H1 (cell line): ENCODE results near the gene PLXDC2. TPM values are rescaled to one million over a fixed set of nuclear protein-coding genes. Genes with fewer than 3 reads are reported as not detected.

ENCODE experiments used
- CTCF ChIA-PET: fragments of 300-600 bp; sonication (Branson Sonifier 250); formaldehyde crosslinking; loops from one replicate; lab custom pipeline; 2021; ENCODE audit not compliant: partially characterized antibody; lab: Charles Lee
- POLR2A ChIA-PET: fragments of 300-600 bp; sonication (Branson Sonifier 250); formaldehyde crosslinking; loops from one replicate; lab custom pipeline; 2021; ENCODE audit warnings: inconsistent platforms; ENCODE audit not compliant: partially characterized antibody; lab: Charles Lee
- DNase-seq, 2 experiments: peaks; one replicate each; pipeline versions ENCODE4 v3.0.0 to v3.0.0-alpha.2; 2010 to 2022; ENCODE audit warnings: low spot score in 2 of 2, low read depth in 1 of 2, mixed read lengths in 1 of 2
- FAIRE-seq: peaks from 2 replicates; lab custom pipeline; 2011; peaks lifted over from hg19 to GRCh38; lab: Jason Lieb, UNC
- H2AFZ ChIP-seq: 2 replicates; pipeline ENCODE4 v1.8.1; 2012; ENCODE audit warnings: low read length, inconsistent platforms
- H2AK5ac ChIP-seq: 2 replicates; pipeline ENCODE4 v1.6.1; 2013; ENCODE audit warnings: low read depth, low read length
- H2BK120ac ChIP-seq: replicated peaks from 2 replicates; pipeline ENCODE3; 2013; ENCODE audit warnings: low read depth, low read length, inconsistent platforms
- H2BK12ac ChIP-seq: 2 replicates; pipeline ENCODE4 v1.6.1; 2013; ENCODE audit warnings: low read depth, low read length
- H2BK15ac ChIP-seq: 2 replicates; pipeline ENCODE4 v1.6.1; 2013; ENCODE audit warnings: low read length
- H2BK20ac ChIP-seq: 2 replicates; pipeline ENCODE4 v1.6.1; 2013; ENCODE audit warnings: low read length
- H2BK5ac ChIP-seq: 2 replicates; pipeline ENCODE4 v1.6.1; 2013; ENCODE audit warnings: low read depth, low read length
- H3K14ac ChIP-seq: 2 replicates; pipeline ENCODE4 v1.6.1; 2013; ENCODE audit warnings: inconsistent platforms; ENCODE audit not compliant: insufficient read length
- H3K18ac ChIP-seq: 2 replicates; pipeline ENCODE4 v1.6.1; 2013; ENCODE audit warnings: low read length; ENCODE audit errors: extremely low read depth
- H3K23ac ChIP-seq: 2 replicates; pipeline ENCODE4 v1.6.1; 2013; ENCODE audit warnings: inconsistent platforms; ENCODE audit not compliant: insufficient read length
- H3K23me2 ChIP-seq: 2 replicates; pipeline ENCODE4 v1.6.1; 2013; ENCODE audit warnings: low read depth, low read length
- H3K27ac ChIP-seq: 2 replicates; pipeline ENCODE4 v1.6.1; 2011; ENCODE audit warnings: low read depth, low read length, inconsistent platforms
- H3K27me3 ChIP-seq, 4 experiments: replicated peaks in 1 of 4; 1 replicate in 1 of 4; 2 replicates in 3 of 4; pipeline versions ENCODE4 v1.6.1 to v1.8.1; 2011 to 2013; ENCODE audit warnings: low read length in 3 of 4, mild to moderate bottlenecking in 3 of 4, inconsistent platforms in 2 of 4, mixed read lengths in 2 of 4, moderate library complexity in 1 of 4; ENCODE audit not compliant: control insufficient read depth in 3 of 4, insufficient read depth in 3 of 4; ENCODE audit errors: extremely low read depth in 1 of 4
- H3K36me3 ChIP-seq, 4 experiments: 2 replicates each; pipeline versions ENCODE4 v1.6.1 to v1.8.1; 2011 to 2013; ENCODE audit warnings: mild to moderate bottlenecking in 4 of 4, low read length in 3 of 4, moderate library complexity in 2 of 4, control low read depth in 1 of 4, inconsistent platforms in 1 of 4; ENCODE audit not compliant: insufficient read depth in 4 of 4, control insufficient read depth in 2 of 4
- H3K4ac ChIP-seq: replicated peaks from 2 replicates; pipeline ENCODE3; 2013; ENCODE audit warnings: low read length, low read depth, mixed read lengths, inconsistent platforms; ENCODE audit not compliant: insufficient read length
- H3K4me1 ChIP-seq, 4 experiments: replicated peaks in 1 of 4; 1 replicate in 1 of 4; 2 replicates in 3 of 4; pipeline versions ENCODE4 v1.6.1 to v1.8.1; 2011 to 2013; ENCODE audit warnings: low read length in 3 of 4, inconsistent platforms in 2 of 4, mixed read lengths in 1 of 4; ENCODE audit not compliant: insufficient read depth in 4 of 4, control insufficient read depth in 3 of 4
- H3K4me2 ChIP-seq, 2 experiments: 2 replicates each; pipeline versions ENCODE4 v1.6.1 to v1.8.1; 2011 to 2013; ENCODE audit warnings: low read depth in 2 of 2, low read length in 2 of 2, control low read depth in 1 of 2, inconsistent platforms in 1 of 2, mild to moderate bottlenecking in 1 of 2; ENCODE audit not compliant: insufficient read depth in 1 of 2
- H3K4me3 ChIP-seq, 4 experiments: fragments of 200-600, 300-600 bp in 1 of 4; sonication (generic), shearing (Covaris generic), sonication (Bioruptor Twin) in 1 of 4; 2 replicates each; pipeline versions ENCODE4 v1.5.1 to v1.8.1; 2011 to 2016; ENCODE audit warnings: low read length in 4 of 4, low read depth in 3 of 4, control low read depth in 2 of 4, inconsistent platforms in 2 of 4, mild to moderate bottlenecking in 2 of 4, mixed read lengths in 1 of 4, moderate library complexity in 1 of 4; ENCODE audit not compliant: insufficient read depth in 2 of 4; ENCODE audit errors: extremely low read depth in 1 of 4
- H3K56ac ChIP-seq: replicated peaks from 2 replicates; pipeline ENCODE3; 2013; ENCODE audit warnings: low read depth, mild to moderate bottlenecking, mixed read lengths, low read length, inconsistent platforms; ENCODE audit not compliant: insufficient read length
- H3K79me1 ChIP-seq: 2 replicates; pipeline ENCODE4 v1.6.1; 2013; ENCODE audit warnings: low read depth, low read length, control low read depth
- H3K79me2 ChIP-seq, 2 experiments: 2 replicates each; pipeline versions ENCODE4 v1.6.1 to v1.8.1; 2012 to 2013; ENCODE audit warnings: low read length in 2 of 2, mild to moderate bottlenecking in 2 of 2, inconsistent platforms in 1 of 2; ENCODE audit not compliant: insufficient read depth in 2 of 2, control insufficient read depth in 1 of 2
- H3K9ac ChIP-seq, 4 experiments: replicated peaks in 1 of 4; 1 replicate in 1 of 4; 2 replicates in 3 of 4; pipeline versions ENCODE4 v1.6.1 to v1.8.1; 2011 to 2013; ENCODE audit warnings: low read depth in 3 of 4, low read length in 3 of 4, control low read depth in 2 of 4, mild to moderate bottlenecking in 2 of 4, moderate library complexity in 2 of 4, inconsistent platforms in 1 of 4; ENCODE audit errors: extremely low read depth in 1 of 4
- H3K9me3 ChIP-seq, 2 experiments: 2 replicates each; pipeline versions ENCODE4 v1.6.1 to v1.8.1; 2012 to 2013; ENCODE audit warnings: mild to moderate bottlenecking in 2 of 2, moderate library complexity in 2 of 2, control low read depth in 1 of 2, inconsistent platforms in 1 of 2, low read depth in 1 of 2, low read length in 1 of 2, mixed read lengths in 1 of 2; ENCODE audit not compliant: insufficient read depth in 2 of 2
- H4K20me1 ChIP-seq, 2 experiments: replicated peaks in 1 of 2; 2 replicates each; pipeline versions ENCODE3 to v1.8.1; 2011 to 2013; ENCODE audit warnings: inconsistent platforms in 2 of 2, low read length in 2 of 2, mild to moderate bottlenecking in 1 of 2; ENCODE audit not compliant: insufficient read depth in 2 of 2, control insufficient read depth in 1 of 2
- H4K5ac ChIP-seq: 2 replicates; pipeline ENCODE4 v1.6.1; 2013; ENCODE audit warnings: low read length, low read depth, mixed read lengths, inconsistent platforms; ENCODE audit not compliant: insufficient read length
- H4K8ac ChIP-seq: 2 replicates; pipeline ENCODE4 v1.8.0; 2013; ENCODE audit warnings: mild to moderate bottlenecking, moderate library complexity, low read length, inconsistent platforms; ENCODE audit not compliant: insufficient read depth; ENCODE audit errors: extremely low read depth
- H4K91ac ChIP-seq: replicated peaks from 2 replicates; pipeline ENCODE3; 2013; ENCODE audit warnings: low read length, mixed read lengths, inconsistent platforms; ENCODE audit not compliant: insufficient read length
- ASH2L ChIP-seq: fragments of 200-600, 300-600 bp; sonication (generic); IDR thresholded peaks from one replicate; pipeline ENCODE4 v1.7.1; 2017; ENCODE audit warnings: low read length
- CTBP2 ChIP-seq: IDR thresholded peaks from 2 replicates; pipeline ENCODE4 v1.7.0; 2011; ENCODE audit warnings: borderline replicate concordance, mild to moderate bottlenecking, moderate library complexity, mixed read lengths, low read length; ENCODE audit not compliant: insufficient read depth, insufficient read length
- GABPA ChIP-seq: IDR thresholded peaks from 2 replicates; pipeline ENCODE4 v1.6.1; 2011; ENCODE audit warnings: mild to moderate bottlenecking, low read length, moderate library complexity, borderline replicate concordance; ENCODE audit not compliant: insufficient read depth
- HDAC6 ChIP-seq: IDR thresholded peaks from one replicate; pipeline ENCODE4 v1.7.1; 2012; ENCODE audit warnings: low read depth, mild to moderate bottlenecking, inconsistent platforms, low read length, moderate library complexity
- SRF ChIP-seq: IDR thresholded peaks from 2 replicates; pipeline ENCODE4 v1.6.1; 2011; ENCODE audit warnings: mild to moderate bottlenecking, low read depth, low read length, moderate library complexity
- TAF1 ChIP-seq: IDR thresholded peaks from 2 replicates; pipeline ENCODE4 v1.6.1; 2011; ENCODE audit warnings: mild to moderate bottlenecking, low read depth, low read length
- ZNF274 ChIP-seq: IDR thresholded peaks from 2 replicates; pipeline ENCODE4 v1.7.0; 2012; ENCODE audit warnings: low read length, borderline replicate concordance; ENCODE audit errors: extremely low read depth
- WGBS, 2 experiments: shearing (Covaris generic) in 1 of 2; methylation state at CpG; one replicate each; pipeline versions ENCODE4 v1.1.6 to v1.1.7; 2013 to 2015; ENCODE audit warnings: low lambda C conversion rate in 2 of 2, mixed read lengths in 2 of 2, inconsistent platforms in 1 of 2, low coverage in 1 of 2, missing lambda C conversion rate in 1 of 2; ENCODE audit not compliant: insufficient replicate concordance in 2 of 2, insufficient coverage in 1 of 2, insufficient read length in 1 of 2; ENCODE audit errors: extremely low coverage in 1 of 2, missing lambda C conversion rate in 1 of 2; 5-methylcytosine and 5-hydroxymethylcytosine counted together
- polyA plus RNA-seq, 7 experiments: library from polyadenylated mRNA; depleted of rRNA in 3 of 7; stranded (reverse) in 5 of 7; unstranded in 2 of 7; fragments of >200 nt in 5 of 7; fragments of 200-250 nt in 2 of 7; gene quantifications; 1 replicate in 5 of 7; 2 replicates in 1 of 7; 4 replicates in 1 of 7; pipeline versions ENCODE4 v1.2.1 to v1.2.3, GENCODE V29; 2011 to 2013; ENCODE audit warnings: missing spikeins in 2 of 7, mixed read lengths in 2 of 7
- total RNA-seq: library from RNA; stranded (reverse); fragmentation: NEBNext Ultra II Directional; extraction: Animal tissue kit (Norgen Biotek cat#: 25700); gene quantifications from 2 replicates; pipeline ENCODE4 v1.2.1, GENCODE V29; 2021
- TF ChIP-seq, protein P1 (sequence below), 3 experiments: IDR thresholded peaks; 1 replicate in 2 of 3; 2 replicates in 1 of 3; pipeline versions ENCODE4 v1.5.1 to v1.6.1; 2011; ENCODE audit warnings: low read length in 3 of 3, mild to moderate bottlenecking in 3 of 3, inconsistent platforms in 2 of 3, low read depth in 1 of 3, moderate library complexity in 1 of 3; ENCODE audit not compliant: insufficient read depth in 1 of 3; ENCODE audit errors: control extremely low read depth in 1 of 3
- TF ChIP-seq, protein P2 (sequence below): IDR thresholded peaks from 2 replicates; pipeline ENCODE4 v1.6.1; 2012; ENCODE audit warnings: inconsistent platforms

The PLXDC2 gene
- total and polyA plus RNA-seq, 2 of the 8 experiments (the other 6 are each of a cell fraction or from before 2014, with no cell fraction given): 23.0 to 40.5 TPM

DNA sequence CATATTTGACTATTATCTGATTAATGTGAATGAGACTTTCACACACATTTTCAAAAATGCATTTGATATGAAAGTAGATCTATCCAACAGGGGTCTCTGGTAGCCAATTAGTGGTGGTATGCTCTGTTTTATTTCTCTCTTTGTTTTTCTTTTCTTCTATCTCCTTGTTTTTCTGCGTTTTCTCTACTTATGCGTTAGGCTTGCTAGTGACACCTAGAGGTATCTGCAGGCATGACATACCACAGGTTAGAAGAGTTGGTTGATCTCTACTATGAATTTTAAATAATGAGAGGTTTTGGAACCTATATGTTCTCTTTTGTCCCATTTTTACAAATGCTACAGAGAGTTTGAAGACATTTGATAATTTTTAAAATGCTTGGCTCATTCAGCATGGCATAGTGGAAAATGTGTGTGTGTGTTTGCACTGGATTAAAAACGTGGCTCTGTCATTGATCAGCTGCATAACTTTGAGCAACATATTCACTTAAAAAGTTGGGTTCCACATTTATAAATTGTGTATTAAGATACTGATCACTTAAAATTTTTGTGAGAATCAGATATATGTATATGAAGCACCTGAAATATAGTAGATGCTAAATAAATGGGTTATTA is 28.1 kb upstream of the PLXDC2 start:
- no peak overlapping the region for H2AFZ ChIP-seq
- no peak overlapping the region for H2BK15ac ChIP-seq
- no peak overlapping the region for H4K8ac ChIP-seq
- no peak overlapping the region for H4K91ac ChIP-seq
- no peak overlapping the region for H3K27ac ChIP-seq
- WGBS, 2 experiments: 17% methylated on average over 3 of the region's 3 CpGs; no CpG with 5 or more reads in 1 of the 2 experiments
- H3K14ac ChIP-seq: no peak overlapping the region
- no peaks in the 10 kb centered on the region; a peak in 1 of 7 replicates for H3K4me1 ChIP-seq
- H4K5ac ChIP-seq: peak overlapping the region; percentile 31
- DNase-seq (peak in 1 of 2 experiments; percentile 56), FAIRE-seq (peak; percentile 77)
- no peak overlapping the region for H2BK5ac ChIP-seq
- H3K56ac ChIP-seq: no peak overlapping the region
- no peaks in the 10 kb centered on the region for H3K36me3 ChIP-seq
- no peaks in the 10 kb centered on the region for H3K23me2 ChIP-seq
- H3K9me3 ChIP-seq: no peaks in the 10 kb centered on the region
- no peaks in the 10 kb centered on the region for H4K20me1 ChIP-seq
- no peak overlapping the region for H3K9ac ChIP-seq
- no peak overlapping the region for H3K23ac ChIP-seq
- no peaks in the 10 kb centered on the region for H3K27me3 ChIP-seq
- H3K79me2 ChIP-seq: no peaks in the 10 kb centered on the region
- H3K4ac ChIP-seq: no peak overlapping the region
- POLR2A ChIA-PET: interaction anchor here (0.6 to 1.6 kb wide), 2 partner anchors 29 to 118 kb away, joined by 3 to 4 read pairs; no protein-coding TSS in a partner anchor
- H3K18ac ChIP-seq: no peak overlapping the region
- no peak overlapping the region for H2BK20ac ChIP-seq
- H2AK5ac ChIP-seq: no peak overlapping the region
- H2BK120ac ChIP-seq: no peak overlapping the region
- no peak overlapping the region for H3K4me3 ChIP-seq
- H3K79me1 ChIP-seq: no peaks in the 10 kb centered on the region
- no peak overlapping the region for H2BK12ac ChIP-seq
- H3K4me2 ChIP-seq: no peak overlapping the region
- CTCF ChIA-PET: interaction anchor here (0.7 to 1.5 kb wide), 8 partner anchors 14 to 320 kb away, joined by 3 to 5 read pairs (median 4); no protein-coding TSS in a partner anchor
- TF ChIP-seq SRF (no peak), GABPA (no peak), HDAC6 (no peak), TAF1 (no peak), ASH2L (no peak), ZNF274 (no peak), CTBP2 (no peak)
- TF ChIP-seq, protein P1, sequence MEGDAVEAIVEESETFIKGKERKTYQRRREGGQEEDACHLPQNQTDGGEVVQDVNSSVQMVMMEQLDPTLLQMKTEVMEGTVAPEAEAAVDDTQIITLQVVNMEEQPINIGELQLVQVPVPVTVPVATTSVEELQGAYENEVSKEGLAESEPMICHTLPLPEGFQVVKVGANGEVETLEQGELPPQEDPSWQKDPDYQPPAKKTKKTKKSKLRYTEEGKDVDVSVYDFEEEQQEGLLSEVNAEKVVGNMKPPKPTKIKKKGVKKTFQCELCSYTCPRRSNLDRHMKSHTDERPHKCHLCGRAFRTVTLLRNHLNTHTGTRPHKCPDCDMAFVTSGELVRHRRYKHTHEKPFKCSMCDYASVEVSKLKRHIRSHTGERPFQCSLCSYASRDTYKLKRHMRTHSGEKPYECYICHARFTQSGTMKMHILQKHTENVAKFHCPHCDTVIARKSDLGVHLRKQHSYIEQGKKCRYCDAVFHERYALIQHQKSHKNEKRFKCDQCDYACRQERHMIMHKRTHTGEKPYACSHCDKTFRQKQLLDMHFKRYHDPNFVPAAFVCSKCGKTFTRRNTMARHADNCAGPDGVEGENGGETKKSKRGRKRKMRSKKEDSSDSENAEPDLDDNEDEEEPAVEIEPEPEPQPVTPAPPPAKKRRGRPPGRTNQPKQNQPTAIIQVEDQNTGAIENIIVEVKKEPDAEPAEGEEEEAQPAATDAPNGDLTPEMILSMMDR (IDR thresholded peaks at IDR 0.05; ENCODE audit: control extremely low read depth in 1 of 3, insufficient read depth in 1 of 3, low read depth in 1 of 3, low read length in 3 of 3): peak in 2 of 3 experiments; percentile 56 to 72; a peak in 2 of 4 replicates
- TF ChIP-seq, protein P2, sequence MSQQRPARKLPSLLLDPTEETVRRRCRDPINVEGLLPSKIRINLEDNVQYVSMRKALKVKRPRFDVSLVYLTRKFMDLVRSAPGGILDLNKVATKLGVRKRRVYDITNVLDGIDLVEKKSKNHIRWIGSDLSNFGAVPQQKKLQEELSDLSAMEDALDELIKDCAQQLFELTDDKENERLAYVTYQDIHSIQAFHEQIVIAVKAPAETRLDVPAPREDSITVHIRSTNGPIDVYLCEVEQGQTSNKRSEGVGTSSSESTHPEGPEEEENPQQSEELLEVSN: no peak
